GM12878 (cell line): Measurements from ENCODE around the gene AQP7. TPM values are rescaled to one million over a fixed set of nuclear protein-coding genes. Genes with fewer than 3 reads are reported as not detected.

ENCODE experiments used
- ATAC-seq: fragments of 200-7000 bp; cut with Tn5 transposase; 3 replicates; pipeline ENCODE4 v1.9.1; 2020; ENCODE audit warnings: mild to moderate bottlenecking, moderate library complexity
- BruUV-seq: library from RNA; stranded (reverse); fragments of 400-500 nt; replicated peaks from 2 replicates; lab custom pipeline; 2021; lab: Mats Ljungman, UMichigan
- CTCF ChIA-PET: fragments of 300-600 bp; sonication (Branson Sonifier 250); formaldehyde crosslinking; extraction: SDS; loops from one replicate; lab custom pipeline; 2021; ENCODE audit warnings: inconsistent platforms; lab: Yijun Ruan, JAX
- POLR2A ChIA-PET: fragments of 350-600 bp; formaldehyde crosslinking; extraction: SDS; loops from one replicate; lab custom pipeline; 2021; ENCODE audit warnings: inconsistent platforms; lab: Charles Lee
- RAD21 ChIA-PET: fragments of 300-600 bp; sonication (Branson Sonifier 250); formaldehyde crosslinking; loops from one replicate; lab custom pipeline; 2023; ENCODE audit warnings: antibody characterized with exemption; ENCODE audit not compliant: unreplicated experiment; lab: Charles Lee
- SMC1A ChIA-PET: fragments of 300-600 bp; sonication (Branson Sonifier 250); formaldehyde crosslinking; loops from one replicate; lab custom pipeline; 2023; ENCODE audit not compliant: unreplicated experiment, uncharacterized antibody; lab: Charles Lee
- DNase-seq: peaks from one replicate; pipeline ENCODE4 v3.0.0-alpha.2; 2011; ENCODE audit warnings: low read depth, low spot score
- FAIRE-seq: peaks from 3 replicates; lab custom pipeline; 2011; peaks lifted over from hg19 to GRCh38; lab: Jason Lieb, UNC
- H2AFZ ChIP-seq: 2 replicates; pipeline ENCODE4 v1.6.0; 2011; ENCODE audit warnings: low read depth, low read length, control low read depth; ENCODE audit not compliant: control insufficient read depth
- H3K27ac ChIP-seq: 2 replicates; pipeline ENCODE4 v1.5.1; 2011; ENCODE audit warnings: control low read depth; ENCODE audit not compliant: control insufficient read depth, insufficient read depth
- H3K27me3 ChIP-seq, 2 experiments: replicated peaks in 1 of 2; 2 replicates each; pipeline versions ENCODE4 v1.6.0 to v1.6.1; 2011; ENCODE audit warnings: low read length in 1 of 2; ENCODE audit not compliant: control insufficient read depth in 2 of 2, insufficient read depth in 2 of 2
- H3K36me3 ChIP-seq, 2 experiments: 2 replicates each; pipeline ENCODE4 v1.5.1; 2011; ENCODE audit warnings: low read length in 1 of 2; ENCODE audit not compliant: control insufficient read depth in 2 of 2, insufficient read depth in 2 of 2
- H3K4me1 ChIP-seq: 2 replicates; pipeline ENCODE4 v1.6.1; 2011; ENCODE audit warnings: mild to moderate bottlenecking, low read length, moderate library complexity, mixed read lengths; ENCODE audit not compliant: control insufficient read depth, insufficient read depth
- H3K4me2 ChIP-seq: 2 replicates; pipeline ENCODE4 v1.6.0; 2011; ENCODE audit warnings: control low read depth; ENCODE audit not compliant: control insufficient read depth, insufficient read depth
- H3K4me3 ChIP-seq: fragments of 200-600 bp; sonication (generic); 2 replicates; pipeline ENCODE4 v1.5.1; 2016
- H3K79me2 ChIP-seq: 2 replicates; pipeline ENCODE4 v1.6.0; 2011; ENCODE audit warnings: low read length; ENCODE audit not compliant: control insufficient read depth, insufficient read depth
- H3K9ac ChIP-seq: 2 replicates; pipeline ENCODE4 v1.8.0; 2011; ENCODE audit warnings: low read length, control low read depth, mixed read lengths; ENCODE audit not compliant: control insufficient read depth, insufficient read depth
- H3K9me3 ChIP-seq: replicated peaks from 3 replicates; pipeline ENCODE4 v1.5.1; 2011; ENCODE audit warnings: mild to moderate bottlenecking, low read length; ENCODE audit not compliant: control insufficient read depth, insufficient read depth
- H4K20me1 ChIP-seq: 2 replicates; pipeline ENCODE4 v1.6.0; 2011; ENCODE audit not compliant: control insufficient read depth, insufficient read depth
- CREB1 ChIP-seq: IDR thresholded peaks from 2 replicates; pipeline ENCODE4 v1.6.1; 2012; ENCODE audit warnings: low read depth, mild to moderate bottlenecking, inconsistent platforms
- MYC ChIP-seq: IDR thresholded peaks from 2 replicates; pipeline ENCODE4 v1.6.1; 2011; ENCODE audit warnings: mild to moderate bottlenecking, low read length, moderate library complexity, inconsistent platforms; ENCODE audit not compliant: insufficient read depth, insufficient replicate concordance, insufficient read length, severe bottlenecking
- SUZ12 ChIP-seq: fragments of 200-600 bp; sonication (generic); IDR thresholded peaks from one replicate; pipeline ENCODE4 v1.6.1; 2018; ENCODE audit warnings: antibody characterized with exemption, mild to moderate bottlenecking; ENCODE audit not compliant: unreplicated experiment
- TCF3 ChIP-seq: IDR thresholded peaks from 2 replicates; pipeline ENCODE4 v1.6.1; 2012; ENCODE audit warnings: low read depth, mild to moderate bottlenecking, low read length, borderline replicate concordance; ENCODE audit not compliant: insufficient read depth
- USF1 ChIP-seq: IDR thresholded peaks from 2 replicates; pipeline ENCODE4 v1.6.1; 2011; ENCODE audit warnings: borderline replicate concordance, low read depth, mild to moderate bottlenecking, moderate library complexity, mixed read lengths, low read length; ENCODE audit not compliant: insufficient read depth; ENCODE audit errors: extremely low read length
- ZBED1 ChIP-seq: IDR thresholded peaks from 2 replicates; pipeline ENCODE4 v1.6.1; 2016; ENCODE audit warnings: borderline replicate concordance
- WGBS: methylation state at CpG from one replicate; pipeline ENCODE4 v1.1.6; 2016; ENCODE audit warnings: low lambda C conversion rate; ENCODE audit not compliant: insufficient replicate concordance, insufficient coverage; ENCODE audit errors: missing lambda C conversion rate; 5-methylcytosine and 5-hydroxymethylcytosine counted together
- in situ Hi-C: fragments of 300-500 bp; cut with MboI; formaldehyde crosslinking; loops from 9 replicates; pipeline ENCODE4 v1.14.3; 2018; ENCODE audit warnings: mixed read lengths
- intact Hi-C: fragments of 100-400 bp; cut with micrococcal nuclease; formaldehyde crosslinking; loops from one replicate; pipeline ENCODE4 v1.14.2; 2022; ENCODE audit not compliant: unreplicated experiment
- polyA plus RNA-seq, 11 experiments: library from polyadenylated mRNA; depleted of rRNA in 4 of 11; unstranded in 6 of 11; stranded (reverse) in 5 of 11; fragments of >200 nt; fragmentation: Nextera tagmentation in 4 of 11; fragmentation: Illumina TruSeq in 1 of 11; extraction: Ambion mirVana in 4 of 11; extraction: Trizol in 1 of 11; gene quantifications; 1 replicate in 1 of 11; 2 replicates in 10 of 11; pipeline versions ENCODE4 v1.2.1 to v1.2.3, GENCODE V29; 2011 to 2016; ENCODE audit warnings: inconsistent platforms in 2 of 11, missing spikeins in 2 of 11, low read depth in 1 of 11
- total RNA-seq, 4 experiments: library from RNA; depleted of rRNA in 3 of 4; stranded (reverse); fragments of >200 nt in 3 of 4; fragmentation: Illumina TruSeq in 1 of 4; extraction: Trizol in 1 of 4; gene quantifications; 2 replicates each; pipeline versions ENCODE4 v1.2.1 to v1.2.3, GENCODE V29; 2013 to 2021

AQP7 gene
- total and polyA plus RNA-seq, 10 of the 15 experiments (the other 5 are each of a cell fraction or from before 2014, with no cell fraction given): 0.04 to 0.18 (median 0.04) TPM; not detected in 7

DNA sequence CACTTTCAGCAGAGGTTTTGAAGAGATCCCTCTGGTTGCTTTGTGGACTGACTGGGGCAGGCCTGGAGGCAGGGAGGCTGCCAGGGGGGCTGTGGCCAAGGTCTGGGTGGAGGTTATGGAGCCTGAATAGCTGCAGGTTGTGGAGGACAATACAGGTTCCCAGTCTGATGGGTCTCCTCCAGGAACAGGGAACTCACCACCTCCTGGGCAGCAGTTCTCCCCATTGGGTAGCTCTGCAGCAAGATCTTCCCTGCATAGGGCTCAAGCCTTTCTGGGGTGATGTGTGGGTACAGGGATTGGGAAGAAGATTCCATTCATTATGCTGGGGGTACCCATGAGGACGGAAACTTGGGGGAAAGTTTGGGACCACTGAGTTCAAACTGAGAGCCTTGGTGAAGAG, 38.2 kb upstream of the AQP7 start (continued):
- no peak for TF ChIP-seq MYC

DNA sequence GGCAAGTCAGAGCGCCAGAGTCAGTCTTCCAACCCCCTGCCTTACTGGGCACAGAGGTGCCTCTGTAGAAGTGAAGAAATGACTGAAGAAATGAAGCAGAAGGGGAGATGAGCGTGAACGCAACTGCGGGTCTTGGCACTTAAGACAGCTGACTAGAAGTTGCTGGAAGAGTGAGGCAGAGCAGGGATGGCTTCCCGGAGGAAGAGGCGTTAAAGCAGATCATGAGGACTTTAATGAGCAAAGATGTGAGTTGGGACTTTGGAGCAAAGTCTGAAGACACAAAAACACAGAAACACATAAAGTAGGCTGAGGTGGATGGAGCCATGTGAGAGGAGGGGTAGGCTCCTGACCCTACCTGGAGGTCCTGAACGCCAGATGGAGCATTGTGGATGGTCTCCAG, 37.8 kb upstream of the AQP7 start:
- 57% methylated on average over 7 of the region's 7 CpGs for WGBS
- H3K4me2 ChIP-seq: no peak overlapping the region
- intact Hi-C loops (no loop called here), in situ Hi-C loops (no loop called here)
- H3K4me3 ChIP-seq: no peak overlapping the region
- TF ChIP-seq USF1: no peak
- TF ChIP-seq TCF3: no peak
- no peaks in the 10 kb centered on the region; the same call in 1 of the 2 replicates for H3K4me1 ChIP-seq
- ChIA-PET RAD21 (no interaction called here), SMC1A (no interaction called here), POLR2A (interaction anchor here (0.6 kb wide), 1 partner anchor 11 kb away, joined by 8 read pairs; no protein-coding TSS in a partner anchor), CTCF (interaction anchor here (0.8 to 1.4 kb wide), 3 partner anchors 13 to 26 kb away, joined by 4 to 6 read pairs (median 6); no protein-coding TSS in a partner anchor)
- H3K9ac ChIP-seq: no peak overlapping the region
- H3K36me3 ChIP-seq: no peaks in the 10 kb centered on the region
- H3K9me3 ChIP-seq: no peaks in the 10 kb centered on the region
- no peak overlapping the region for H3K27ac ChIP-seq
- no peak for ATAC-seq
- no peaks in the 10 kb centered on the region for H4K20me1 ChIP-seq
- FAIRE-seq: no peak
- H2AFZ ChIP-seq: no peak overlapping the region
- DNase-seq: no peak
- no TSS peak for BruUV-seq
- H3K79me2 ChIP-seq: no peaks in the 10 kb centered on the region
- peaks cover 3 to 5% of the 10 kb centered on the region in 2 experiments for H3K27me3 ChIP-seq

- no peak for ATAC-seq
- H3K4me3 ChIP-seq: no peak overlapping the region
- H3K9me3 ChIP-seq: no peaks in the 10 kb centered on the region
- BruUV-seq: no TSS peak
- no peaks in the 10 kb centered on the region; the same call in 1 of the 2 replicates for H3K4me1 ChIP-seq
- ChIA-PET RAD21 (no interaction called here), POLR2A (interaction anchor here (0.6 kb wide), 1 partner anchor 11 kb away, joined by 8 read pairs; no protein-coding TSS in a partner anchor), CTCF (interaction anchor here (0.8 to 1.4 kb wide), 4 partner anchors 13 to 27 kb away, joined by 3 to 6 read pairs (median 5); no protein-coding TSS in a partner anchor), SMC1A (no interaction called here)
- in situ Hi-C loops (no loop called here), intact Hi-C loops (no loop called here)
- FAIRE-seq: no peak
- DNase-seq: no peak
- H3K79me2 ChIP-seq: no peaks in the 10 kb centered on the region
- no peak overlapping the region for H3K9ac ChIP-seq
- peaks cover 4 to 5% of the 10 kb centered on the region in 2 experiments for H3K27me3 ChIP-seq
- WGBS: 14% methylated on average over 6 of the region's 6 CpGs
- TF ChIP-seq ZBED1 (no peak), SUZ12 (no peak), CREB1 (no peak)
- no peak overlapping the region for H3K4me2 ChIP-seq
- no peak overlapping the region for H3K27ac ChIP-seq
- H3K36me3 ChIP-seq: no peaks in the 10 kb centered on the region
- H2AFZ ChIP-seq: no peak overlapping the region
- H4K20me1 ChIP-seq: no peaks in the 10 kb centered on the region
Observed at GRCh38 chr9:33439731-33440130, 37.4 kb upstream of the AQP7 start.
